HepG2 (cell line): ENCODE results near the gene UPK1A. TPM values are rescaled to one million over a fixed set of nuclear protein-coding genes. Genes with fewer than 3 reads are reported as not detected.

Experiments used
- ARNTL ChIP-seq: sonication (generic); formaldehyde crosslinking; IDR thresholded peaks from 2 replicates; pipeline ENCODE4 v1.4.0; 2020; ENCODE audit warnings: mild to moderate bottlenecking, missing genetic modification reagents
- BCL6 ChIP-seq: IDR thresholded peaks from 2 replicates; pipeline ENCODE4 v1.6.1; 2016; ENCODE audit warnings: missing genetic modification reagents, missing compliant biosample characterization
- CC2D1A ChIP-seq: sonication (generic); formaldehyde crosslinking; IDR thresholded peaks from 2 replicates; pipeline ENCODE4 v1.8.1; 2023; ENCODE audit warnings: mild to moderate bottlenecking, missing genetic modification reagents
- FOXK1 ChIP-seq: sonication (generic); formaldehyde crosslinking; IDR thresholded peaks from 2 replicates; pipeline ENCODE4 v1.4.0; 2020; ENCODE audit warnings: low read depth, missing genetic modification reagents, borderline replicate concordance
- FOXO1 ChIP-seq: sonication (generic); formaldehyde crosslinking; IDR thresholded peaks from 2 replicates; pipeline ENCODE4 v1.4.0; 2020; ENCODE audit warnings: missing genetic modification reagents
- GABPA ChIP-seq, 2 experiments: IDR thresholded peaks; 2 replicates each; pipeline ENCODE4 v1.6.1; 2011 to 2016; ENCODE audit warnings: low read depth in 2 of 2, low read length in 1 of 2, missing biosample characterization in 1 of 2, missing genetic modification characterization in 1 of 2
- MTF2 ChIP-seq: sonication (generic); formaldehyde crosslinking; IDR thresholded peaks from 2 replicates; pipeline ENCODE4 v1.5.0; 2020; ENCODE audit warnings: missing genetic modification reagents, borderline replicate concordance
- MXI1 ChIP-seq: IDR thresholded peaks from 3 replicates; pipeline ENCODE4 v1.6.1; 2012; ENCODE audit warnings: low read depth, low read length, inconsistent platforms, borderline replicate concordance
- NCOR1 ChIP-seq: fragments of 200-600 bp; sonication (generic); IDR thresholded peaks from 2 replicates; pipeline ENCODE4 v1.7.0; 2017; ENCODE audit warnings: antibody characterized with exemption, low read length, borderline replicate concordance
- PAX8 ChIP-seq: sonication (generic); formaldehyde crosslinking; IDR thresholded peaks from 2 replicates; pipeline ENCODE4 v1.8.0; 2022; ENCODE audit warnings: mild to moderate bottlenecking, missing genetic modification reagents, borderline replicate concordance
- SAP130 ChIP-seq: IDR thresholded peaks from 2 replicates; pipeline ENCODE4 v1.6.1; 2016; ENCODE audit warnings: low read depth
- SMYD3 ChIP-seq: sonication (generic); formaldehyde crosslinking; IDR thresholded peaks from 2 replicates; pipeline ENCODE4 v1.8.1; 2023; ENCODE audit warnings: mild to moderate bottlenecking, missing genetic modification reagents
- ZBTB8A ChIP-seq: sonication (generic); formaldehyde crosslinking; IDR thresholded peaks from 2 replicates; pipeline ENCODE4 v1.4.0; 2020; ENCODE audit warnings: mild to moderate bottlenecking, low read depth, missing genetic modification reagents, borderline replicate concordance
- ZMYM4 ChIP-seq: sonication (generic); formaldehyde crosslinking; IDR thresholded peaks from 2 replicates; pipeline ENCODE4 v1.8.1; 2023; ENCODE audit warnings: mild to moderate bottlenecking, missing genetic modification reagents
- ZNF160 ChIP-seq: sonication (generic); formaldehyde crosslinking; IDR thresholded peaks from 2 replicates; pipeline ENCODE4 v1.8.0; 2022; ENCODE audit warnings: mild to moderate bottlenecking, inconsistent platforms, missing genetic modification reagents
- ZNF282 ChIP-seq: fragments of 450-650 bp; IDR thresholded peaks from 2 replicates; pipeline ENCODE4 v1.6.1; 2018; ENCODE audit not compliant: partially characterized antibody
- ZNF747 ChIP-seq: sonication (generic); formaldehyde crosslinking; IDR thresholded peaks from 2 replicates; pipeline ENCODE4 v1.8.1; 2023; ENCODE audit warnings: missing genetic modification reagents, mild to moderate bottlenecking, borderline replicate concordance
- ZNF839 ChIP-seq: sonication (generic); formaldehyde crosslinking; IDR thresholded peaks from 2 replicates; pipeline ENCODE4 v1.4.0; 2020; ENCODE audit warnings: missing genetic modification reagents, mild to moderate bottlenecking, borderline replicate concordance
- polyA plus RNA-seq, 8 experiments: library from polyadenylated mRNA; depleted of rRNA in 3 of 8; stranded (reverse) in 7 of 8; unstranded in 1 of 8; fragments of >200 nt; fragmentation: Illumina TruSeq in 4 of 8; extraction: Trizol in 4 of 8; gene quantifications; 2 replicates each; pipeline versions ENCODE4 v1.2.1 to v1.2.3, GENCODE V29; 2011 to 2016; ENCODE audit warnings: low read depth in 4 of 8, missing spikeins in 1 of 8, mixed read lengths in 1 of 8; ENCODE audit not compliant: insufficient read depth in 1 of 8
- total RNA-seq, 5 experiments: library from RNA; depleted of rRNA; stranded (reverse); fragments of >200 nt; fragmentation: Illumina TruSeq; extraction: Trizol; gene quantifications; 2 replicates each; pipeline ENCODE4 v1.2.3, GENCODE V29; 2016; ENCODE audit warnings: low read depth in 1 of 5
- TF ChIP-seq, protein P1 (sequence below): sonication (generic); formaldehyde crosslinking; IDR thresholded peaks from 2 replicates; pipeline ENCODE4 v1.5.0; 2020; ENCODE audit warnings: missing genetic modification reagents
- TF ChIP-seq, protein P2 (sequence below): sonication (generic); formaldehyde crosslinking; IDR thresholded peaks from 2 replicates; pipeline ENCODE4 v1.4.0; 2020; ENCODE audit warnings: missing genetic modification reagents
- TF ChIP-seq, protein P3 (sequence below): sonication (generic); formaldehyde crosslinking; IDR thresholded peaks from 2 replicates; pipeline ENCODE4 v1.8.0; 2022; ENCODE audit warnings: mild to moderate bottlenecking, missing genetic modification reagents, borderline replicate concordance
- TF ChIP-seq, protein P4 (sequence below): sonication (generic); formaldehyde crosslinking; IDR thresholded peaks from 2 replicates; pipeline ENCODE4 v1.4.0; 2020; ENCODE audit warnings: mild to moderate bottlenecking, missing genetic modification reagents
- TF ChIP-seq, protein P5 (sequence below): sonication (generic); formaldehyde crosslinking; IDR thresholded peaks from 2 replicates; pipeline ENCODE4 v1.9.0; 2021; ENCODE audit warnings: missing genetic modification reagents, mild to moderate bottlenecking, borderline replicate concordance

Gene UPK1A
- total and polyA plus RNA-seq, 2 of the 13 experiments (the other 11 are each of a cell fraction or from before 2014, with no cell fraction given), result 2.9 TPM; not detected in 1

DNA sequence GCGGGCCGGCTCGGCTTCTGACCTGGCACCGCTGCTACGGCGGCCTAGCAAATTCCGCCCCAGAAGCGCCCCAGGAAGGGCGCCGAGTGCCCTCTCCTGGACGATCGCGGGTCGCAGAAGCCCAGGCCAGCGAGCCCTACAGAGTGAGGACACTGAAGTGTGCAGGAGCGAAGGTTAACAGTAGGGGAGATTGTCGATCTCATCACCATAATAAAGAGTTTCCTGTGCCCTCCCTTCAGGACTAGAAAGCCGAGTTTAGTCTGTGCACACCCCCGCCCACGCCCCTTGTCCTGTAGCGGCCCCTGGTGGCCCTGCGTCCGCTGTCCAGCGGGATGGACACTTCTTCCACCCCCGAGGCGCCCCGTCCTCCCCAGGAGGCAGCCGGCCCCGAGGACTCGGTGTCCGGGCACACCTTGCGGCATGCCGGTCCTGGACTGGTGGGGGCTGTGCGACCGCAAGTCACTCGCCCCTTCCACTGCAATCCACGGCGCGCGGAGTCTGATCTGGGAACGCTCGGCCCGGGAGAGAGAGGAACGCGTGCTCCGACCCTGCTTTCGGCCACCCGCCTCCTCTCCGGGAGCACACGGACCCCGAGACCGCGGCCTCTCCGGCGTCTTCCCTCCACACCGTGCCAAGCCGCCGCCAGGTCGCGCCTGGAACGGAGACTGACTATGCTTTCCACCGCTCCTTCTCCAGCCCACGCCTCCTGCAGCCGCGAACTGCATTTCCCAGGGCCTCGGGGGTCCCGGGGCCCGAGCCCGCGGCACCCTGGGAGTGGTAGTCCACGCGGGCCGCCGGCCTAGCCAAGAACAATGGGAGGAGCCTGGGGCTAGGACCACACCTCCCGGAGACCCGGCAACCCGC lies 50.7 kb downstream of the UPK1A start (continued):
- TF ChIP-seq CC2D1A (CRISPR knock-in tag) (no peak), MTF2 (CRISPR knock-in tag) (no peak), ARNTL (CRISPR knock-in tag) (no peak; the same call in 1 of the 2 replicates), ZMYM4 (CRISPR knock-in tag) (peak; percentile 18; the same call in 1 of the 2 replicates), ZNF160 (CRISPR knock-in tag) (peak; percentile 67; the same call in 1 of the 2 replicates), NCOR1 (no peak), SMYD3 (CRISPR knock-in tag) (no peak; the same call in 1 of the 2 replicates), ZNF747 (CRISPR knock-in tag) (no peak; the same call in 1 of the 2 replicates), ZNF839 (CRISPR knock-in tag) (peak; percentile 68; the same call in 1 of the 2 replicates), BCL6 (no peak), FOXO1 (CRISPR knock-in tag) (no peak), ZBTB8A (no peak), PAX8 (CRISPR knock-in tag) (no peak), GABPA (IDR thresholded peaks at IDR 0.05; ENCODE audit: low read depth, low read length) (peak; percentile 61; the same call in 1 of the 2 replicates), GABPA (CRISPR knock-in tag; IDR thresholded peaks at IDR 0.05; ENCODE audit: low read depth) (peak; percentile 88), ZNF282 (no peak), SAP130 (peak; percentile 80), MXI1 (peak; percentile 75; the same call in 2 of the 3 replicates), FOXK1 (CRISPR knock-in tag) (peak; percentile 49)
- TF ChIP-seq, protein P1, sequence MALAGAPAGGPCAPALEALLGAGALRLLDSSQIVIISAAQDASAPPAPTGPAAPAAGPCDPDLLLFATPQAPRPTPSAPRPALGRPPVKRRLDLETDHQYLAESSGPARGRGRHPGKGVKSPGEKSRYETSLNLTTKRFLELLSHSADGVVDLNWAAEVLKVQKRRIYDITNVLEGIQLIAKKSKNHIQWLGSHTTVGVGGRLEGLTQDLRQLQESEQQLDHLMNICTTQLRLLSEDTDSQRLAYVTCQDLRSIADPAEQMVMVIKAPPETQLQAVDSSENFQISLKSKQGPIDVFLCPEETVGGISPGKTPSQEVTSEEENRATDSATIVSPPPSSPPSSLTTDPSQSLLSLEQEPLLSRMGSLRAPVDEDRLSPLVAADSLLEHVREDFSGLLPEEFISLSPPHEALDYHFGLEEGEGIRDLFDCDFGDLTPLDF (CRISPR knock-in tag), result peak; percentile 66; the same call in 1 of the 2 replicates
- TF ChIP-seq, protein P2, sequence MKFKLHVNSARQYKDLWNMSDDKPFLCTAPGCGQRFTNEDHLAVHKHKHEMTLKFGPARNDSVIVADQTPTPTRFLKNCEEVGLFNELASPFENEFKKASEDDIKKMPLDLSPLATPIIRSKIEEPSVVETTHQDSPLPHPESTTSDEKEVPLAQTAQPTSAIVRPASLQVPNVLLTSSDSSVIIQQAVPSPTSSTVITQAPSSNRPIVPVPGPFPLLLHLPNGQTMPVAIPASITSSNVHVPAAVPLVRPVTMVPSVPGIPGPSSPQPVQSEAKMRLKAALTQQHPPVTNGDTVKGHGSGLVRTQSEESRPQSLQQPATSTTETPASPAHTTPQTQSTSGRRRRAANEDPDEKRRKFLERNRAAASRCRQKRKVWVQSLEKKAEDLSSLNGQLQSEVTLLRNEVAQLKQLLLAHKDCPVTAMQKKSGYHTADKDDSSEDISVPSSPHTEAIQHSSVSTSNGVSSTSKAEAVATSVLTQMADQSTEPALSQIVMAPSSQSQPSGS (CRISPR knock-in tag), result no peak
- TF ChIP-seq, protein P3, sequence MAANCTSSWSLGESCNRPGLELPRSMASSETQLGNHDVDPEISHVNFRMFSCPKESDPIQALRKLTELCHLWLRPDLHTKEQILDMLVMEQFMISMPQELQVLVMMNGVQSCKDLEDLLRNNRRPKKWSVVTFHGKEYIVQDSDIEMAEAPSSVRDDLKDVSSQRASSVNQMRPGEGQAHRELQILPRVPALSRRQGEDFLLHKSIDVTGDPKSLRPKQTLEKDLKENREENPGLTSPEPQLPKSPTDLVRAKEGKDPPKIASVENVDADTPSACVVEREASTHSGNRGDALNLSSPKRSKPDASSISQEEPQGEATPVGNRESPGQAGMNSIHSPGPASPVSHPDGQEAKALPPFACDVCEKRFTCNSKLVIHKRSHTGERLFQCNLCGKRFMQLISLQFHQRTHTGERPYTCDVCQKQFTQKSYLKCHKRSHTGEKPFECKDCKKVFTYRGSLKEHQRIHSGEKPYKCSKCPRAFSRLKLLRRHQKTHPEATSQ (CRISPR knock-in tag), result 0 out of 2 replicates have a peak, but pooled peaks have one; percentile 57
- TF ChIP-seq, protein P4, sequence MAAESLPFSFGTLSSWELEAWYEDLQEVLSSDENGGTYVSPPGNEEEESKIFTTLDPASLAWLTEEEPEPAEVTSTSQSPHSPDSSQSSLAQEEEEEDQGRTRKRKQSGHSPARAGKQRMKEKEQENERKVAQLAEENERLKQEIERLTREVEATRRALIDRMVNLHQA, result no peak
- TF ChIP-seq, protein P5, sequence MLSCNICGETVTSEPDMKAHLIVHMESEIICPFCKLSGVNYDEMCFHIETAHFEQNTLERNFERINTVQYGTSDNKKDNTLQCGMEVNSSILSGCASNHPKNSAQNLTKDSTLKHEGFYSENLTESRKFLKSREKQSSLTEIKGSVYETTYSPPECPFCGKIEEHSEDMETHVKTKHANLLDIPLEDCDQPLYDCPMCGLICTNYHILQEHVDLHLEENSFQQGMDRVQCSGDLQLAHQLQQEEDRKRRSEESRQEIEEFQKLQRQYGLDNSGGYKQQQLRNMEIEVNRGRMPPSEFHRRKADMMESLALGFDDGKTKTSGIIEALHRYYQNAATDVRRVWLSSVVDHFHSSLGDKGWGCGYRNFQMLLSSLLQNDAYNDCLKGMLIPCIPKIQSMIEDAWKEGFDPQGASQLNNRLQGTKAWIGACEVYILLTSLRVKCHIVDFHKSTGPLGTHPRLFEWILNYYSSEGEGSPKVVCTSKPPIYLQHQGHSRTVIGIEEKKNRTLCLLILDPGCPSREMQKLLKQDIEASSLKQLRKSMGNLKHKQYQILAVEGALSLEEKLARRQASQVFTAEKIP (CRISPR knock-in tag), result no peak
